ENCODE measurements around the gene AQP6. TPM values are rescaled to one million over a fixed set of nuclear protein-coding genes. Genes with fewer than 3 reads are reported as not detected.

Gene AQP6
- total RNA-seq, 2 experiments from 2014 or later: not detected

- Mint-ChIP-seq H3K27me3 (ENCODE audit: low read depth) (peaks cover 37% of the 10 kb centered on the region), H3K36me3 (ENCODE audit: low read depth) (no peaks in the 10 kb centered on the region), H3K9me3 (ENCODE audit: insufficient read depth) (no peaks in the 10 kb centered on the region), H3K27ac (no peak overlapping the region), H3K4me1 (ENCODE audit: low read depth) (peaks cover 5% of the 10 kb centered on the region), H3K4me3 (no peak overlapping the region)
- ATAC-seq: no peak
- POLR2A ChIA-PET: no interaction called here
- no peak for DNase-seq
- CTCF ChIA-PET: interaction anchor here (1.9 kb wide), 1 partner anchor 16 kb away, joined by 4 read pairs; no protein-coding TSS in a partner anchor
Observed at GRCh38 chr12:49952391-49953055, 20.2 kb upstream of the AQP6 start.

GRCh38 chr12:49953151-49953550 lies 19.6 kb upstream of the AQP6 start:
- no peak overlapping the region for H3K4me3 Mint-ChIP-seq
- no peak overlapping the region for H3K27ac Mint-ChIP-seq
- peaks cover 5% of the 10 kb centered on the region for H3K4me1 Mint-ChIP-seq (ENCODE audit: low read depth)
- no peak for ATAC-seq
- CTCF ChIA-PET: interaction anchor here (1.9 to 3.6 kb wide), 3 partner anchors 8 to 15 kb away, joined by 4 to 19 read pairs (median 14); no protein-coding TSS in a partner anchor
- no peaks in the 10 kb centered on the region for H3K36me3 Mint-ChIP-seq (ENCODE audit: low read depth)
- POLR2A ChIA-PET: no interaction called here
- no peaks in the 10 kb centered on the region for H3K9me3 Mint-ChIP-seq (ENCODE audit: insufficient read depth)
- DNase-seq: no peak
- peaks cover 43% of the 10 kb centered on the region for H3K27me3 Mint-ChIP-seq (ENCODE audit: low read depth)

- Mint-ChIP-seq H3K4me1 (ENCODE audit: low read depth) (peaks cover 5% of the 10 kb centered on the region), H3K27me3 (ENCODE audit: low read depth) (peaks cover 52% of the 10 kb centered on the region), H3K27ac (no peak overlapping the region), H3K4me3 (no peak overlapping the region), H3K36me3 (ENCODE audit: low read depth) (no peaks in the 10 kb centered on the region), H3K9me3 (ENCODE audit: insufficient read depth) (no peaks in the 10 kb centered on the region)
- no peak for ATAC-seq
- ChIA-PET CTCF (interaction anchor here (0.7 to 3.6 kb wide), 4 partner anchors 9 to 157 kb away, joined by 3 to 19 read pairs (median 9); no protein-coding TSS in a partner anchor), POLR2A (no interaction called here)
- no peak for DNase-seq
Observed at GRCh38 chr12:49953961-49954846, 18.5 kb upstream of the AQP6 start.

- Mint-ChIP-seq H3K27me3 (ENCODE audit: low read depth) (peaks cover 60% of the 10 kb centered on the region), H3K9me3 (ENCODE audit: insufficient read depth) (no peaks in the 10 kb centered on the region), H3K4me1 (ENCODE audit: low read depth) (peaks cover 5% of the 10 kb centered on the region), H3K36me3 (ENCODE audit: low read depth) (no peaks in the 10 kb centered on the region), H3K27ac (no peak overlapping the region), H3K4me3 (no peak overlapping the region)
- no peak for ATAC-seq
- ChIA-PET POLR2A (interaction anchor here (0.6 kb wide), 1 partner anchor 138 kb away, joined by 4 read pairs; no protein-coding TSS in a partner anchor), CTCF (interaction anchor here (0.7 to 3.6 kb wide), 5 partner anchors 9 to 158 kb away, joined by 3 to 19 read pairs (median 5); no protein-coding TSS in a partner anchor)
- no peak for DNase-seq
Observed at GRCh38 chr12:49954863-49955830, 17.6 kb upstream of the AQP6 start.

- DNase-seq (no peak), ATAC-seq (no peak)
- H3K4me3 Mint-ChIP-seq: no peak overlapping the region
- H3K36me3 Mint-ChIP-seq (ENCODE audit: low read depth): no peaks in the 10 kb centered on the region
- ChIA-PET CTCF (interaction anchor here (0.9 to 3.6 kb wide), 3 partner anchors 9 to 11 kb away, joined by 3 to 19 read pairs (median 5); no protein-coding TSS in a partner anchor), POLR2A (interaction anchor here (0.6 kb wide), 1 partner anchor 139 kb away, joined by 4 read pairs; no protein-coding TSS in a partner anchor)
- H3K27ac Mint-ChIP-seq: no peak overlapping the region
- H3K4me1 Mint-ChIP-seq (ENCODE audit: low read depth): peaks cover 10% of the 10 kb centered on the region
- H3K27me3 Mint-ChIP-seq (ENCODE audit: low read depth): peaks cover 68% of the 10 kb centered on the region
- H3K9me3 Mint-ChIP-seq (ENCODE audit: insufficient read depth): no peaks in the 10 kb centered on the region
Observed at GRCh38 chr12:49955899-49956662, 16.7 kb upstream of the AQP6 start.

GRCh38 chr12:49956663-49957569 lies 15.8 kb upstream of the AQP6 start:
- Mint-ChIP-seq H3K4me3 (no peak overlapping the region), H3K36me3 (ENCODE audit: low read depth) (no peaks in the 10 kb centered on the region), H3K9me3 (ENCODE audit: insufficient read depth) (no peaks in the 10 kb centered on the region), H3K4me1 (ENCODE audit: low read depth) (peaks cover 10% of the 10 kb centered on the region), H3K27ac (no peak overlapping the region), H3K27me3 (ENCODE audit: low read depth) (peaks cover 68% of the 10 kb centered on the region)
- ChIA-PET CTCF (interaction anchor here (0.9 to 3.6 kb wide), 5 partner anchors 8 to 12 kb away, joined by 3 to 35 read pairs (median 19); no protein-coding TSS in a partner anchor), POLR2A (no interaction called here)
- DNase-seq (no peak), ATAC-seq (no peak)

- H3K9me3 Mint-ChIP-seq (ENCODE audit: insufficient read depth): no peaks in the 10 kb centered on the region
- no peaks in the 10 kb centered on the region for H3K36me3 Mint-ChIP-seq (ENCODE audit: low read depth)
- ChIA-PET POLR2A (interaction anchor here (0.6 kb wide), 1 partner anchor 16 kb away, joined by 3 read pairs; no protein-coding TSS in a partner anchor), CTCF (interaction anchor here (0.9 to 3.5 kb wide), 3 partner anchors 9 to 12 kb away, joined by 5 to 35 read pairs (median 26); no protein-coding TSS in a partner anchor)
- ATAC-seq (no peak), DNase-seq (no peak)
- peaks cover 10% of the 10 kb centered on the region for H3K4me1 Mint-ChIP-seq (ENCODE audit: low read depth)
- H3K27me3 Mint-ChIP-seq (ENCODE audit: low read depth): peaks cover 73% of the 10 kb centered on the region
- no peak overlapping the region for H3K4me3 Mint-ChIP-seq
- no peak overlapping the region for H3K27ac Mint-ChIP-seq
Observed at GRCh38 chr12:49957570-49957967, 15.2 kb upstream of the AQP6 start.

- Mint-ChIP-seq H3K27ac (no peak overlapping the region), H3K27me3 (ENCODE audit: low read depth) (peaks cover 78% of the 10 kb centered on the region), H3K4me3 (no peak overlapping the region), H3K9me3 (ENCODE audit: insufficient read depth) (no peaks in the 10 kb centered on the region), H3K4me1 (ENCODE audit: low read depth) (peaks cover 10% of the 10 kb centered on the region), H3K36me3 (ENCODE audit: low read depth) (no peaks in the 10 kb centered on the region)
- ATAC-seq (no peak), DNase-seq (no peak)
- POLR2A ChIA-PET: no interaction called here
- CTCF ChIA-PET: interaction anchor here (1.5 to 3.5 kb wide), 3 partner anchors 7 to 14 kb away, joined by 6 to 35 read pairs (median 26); no protein-coding TSS in a partner anchor
Observed at GRCh38 chr12:49959685-49960473, 12.9 kb upstream of the AQP6 start.

GRCh38 chr12:49960474-49961110 lies 12.2 kb upstream of the AQP6 start:
- CTCF ChIA-PET: interaction anchor here (1.3 to 3.5 kb wide), 3 partner anchors 6 to 15 kb away, joined by 3 to 35 read pairs (median 26); no protein-coding TSS in a partner anchor
- no peak for DNase-seq
- H3K27ac Mint-ChIP-seq: no peak overlapping the region
- peaks cover 10% of the 10 kb centered on the region for H3K4me1 Mint-ChIP-seq (ENCODE audit: low read depth)
- peaks cover 78% of the 10 kb centered on the region for H3K27me3 Mint-ChIP-seq (ENCODE audit: low read depth)
- no peaks in the 10 kb centered on the region for H3K36me3 Mint-ChIP-seq (ENCODE audit: low read depth)
- no peaks in the 10 kb centered on the region for H3K9me3 Mint-ChIP-seq (ENCODE audit: insufficient read depth)
- no peak overlapping the region for H3K4me3 Mint-ChIP-seq
- POLR2A ChIA-PET: interaction anchor here (0.6 kb wide), 1 partner anchor 64 kb away, joined by 3 read pairs; no protein-coding TSS in a partner anchor
- no peak for ATAC-seq
